ENCODE data around the gene RRP15. TPM values are rescaled to one million over a fixed set of nuclear protein-coding genes. Genes with fewer than 3 reads are reported as not detected.

The RRP15 gene
- total and polyA plus RNA-seq, 9 of the 15 experiments (the other 6 are each of a cell fraction or from before 2014, with no cell fraction given): 9.5 to 58.1 (median 29.3) TPM

- no peak for TF ChIP-seq CHD4 (IDR thresholded peaks at IDR 0.05; ENCODE audit: insufficient read depth, insufficient replicate concordance, low read depth, low read length, poor library complexity, severe bottlenecking)
- TF ChIP-seq, protein P1, sequence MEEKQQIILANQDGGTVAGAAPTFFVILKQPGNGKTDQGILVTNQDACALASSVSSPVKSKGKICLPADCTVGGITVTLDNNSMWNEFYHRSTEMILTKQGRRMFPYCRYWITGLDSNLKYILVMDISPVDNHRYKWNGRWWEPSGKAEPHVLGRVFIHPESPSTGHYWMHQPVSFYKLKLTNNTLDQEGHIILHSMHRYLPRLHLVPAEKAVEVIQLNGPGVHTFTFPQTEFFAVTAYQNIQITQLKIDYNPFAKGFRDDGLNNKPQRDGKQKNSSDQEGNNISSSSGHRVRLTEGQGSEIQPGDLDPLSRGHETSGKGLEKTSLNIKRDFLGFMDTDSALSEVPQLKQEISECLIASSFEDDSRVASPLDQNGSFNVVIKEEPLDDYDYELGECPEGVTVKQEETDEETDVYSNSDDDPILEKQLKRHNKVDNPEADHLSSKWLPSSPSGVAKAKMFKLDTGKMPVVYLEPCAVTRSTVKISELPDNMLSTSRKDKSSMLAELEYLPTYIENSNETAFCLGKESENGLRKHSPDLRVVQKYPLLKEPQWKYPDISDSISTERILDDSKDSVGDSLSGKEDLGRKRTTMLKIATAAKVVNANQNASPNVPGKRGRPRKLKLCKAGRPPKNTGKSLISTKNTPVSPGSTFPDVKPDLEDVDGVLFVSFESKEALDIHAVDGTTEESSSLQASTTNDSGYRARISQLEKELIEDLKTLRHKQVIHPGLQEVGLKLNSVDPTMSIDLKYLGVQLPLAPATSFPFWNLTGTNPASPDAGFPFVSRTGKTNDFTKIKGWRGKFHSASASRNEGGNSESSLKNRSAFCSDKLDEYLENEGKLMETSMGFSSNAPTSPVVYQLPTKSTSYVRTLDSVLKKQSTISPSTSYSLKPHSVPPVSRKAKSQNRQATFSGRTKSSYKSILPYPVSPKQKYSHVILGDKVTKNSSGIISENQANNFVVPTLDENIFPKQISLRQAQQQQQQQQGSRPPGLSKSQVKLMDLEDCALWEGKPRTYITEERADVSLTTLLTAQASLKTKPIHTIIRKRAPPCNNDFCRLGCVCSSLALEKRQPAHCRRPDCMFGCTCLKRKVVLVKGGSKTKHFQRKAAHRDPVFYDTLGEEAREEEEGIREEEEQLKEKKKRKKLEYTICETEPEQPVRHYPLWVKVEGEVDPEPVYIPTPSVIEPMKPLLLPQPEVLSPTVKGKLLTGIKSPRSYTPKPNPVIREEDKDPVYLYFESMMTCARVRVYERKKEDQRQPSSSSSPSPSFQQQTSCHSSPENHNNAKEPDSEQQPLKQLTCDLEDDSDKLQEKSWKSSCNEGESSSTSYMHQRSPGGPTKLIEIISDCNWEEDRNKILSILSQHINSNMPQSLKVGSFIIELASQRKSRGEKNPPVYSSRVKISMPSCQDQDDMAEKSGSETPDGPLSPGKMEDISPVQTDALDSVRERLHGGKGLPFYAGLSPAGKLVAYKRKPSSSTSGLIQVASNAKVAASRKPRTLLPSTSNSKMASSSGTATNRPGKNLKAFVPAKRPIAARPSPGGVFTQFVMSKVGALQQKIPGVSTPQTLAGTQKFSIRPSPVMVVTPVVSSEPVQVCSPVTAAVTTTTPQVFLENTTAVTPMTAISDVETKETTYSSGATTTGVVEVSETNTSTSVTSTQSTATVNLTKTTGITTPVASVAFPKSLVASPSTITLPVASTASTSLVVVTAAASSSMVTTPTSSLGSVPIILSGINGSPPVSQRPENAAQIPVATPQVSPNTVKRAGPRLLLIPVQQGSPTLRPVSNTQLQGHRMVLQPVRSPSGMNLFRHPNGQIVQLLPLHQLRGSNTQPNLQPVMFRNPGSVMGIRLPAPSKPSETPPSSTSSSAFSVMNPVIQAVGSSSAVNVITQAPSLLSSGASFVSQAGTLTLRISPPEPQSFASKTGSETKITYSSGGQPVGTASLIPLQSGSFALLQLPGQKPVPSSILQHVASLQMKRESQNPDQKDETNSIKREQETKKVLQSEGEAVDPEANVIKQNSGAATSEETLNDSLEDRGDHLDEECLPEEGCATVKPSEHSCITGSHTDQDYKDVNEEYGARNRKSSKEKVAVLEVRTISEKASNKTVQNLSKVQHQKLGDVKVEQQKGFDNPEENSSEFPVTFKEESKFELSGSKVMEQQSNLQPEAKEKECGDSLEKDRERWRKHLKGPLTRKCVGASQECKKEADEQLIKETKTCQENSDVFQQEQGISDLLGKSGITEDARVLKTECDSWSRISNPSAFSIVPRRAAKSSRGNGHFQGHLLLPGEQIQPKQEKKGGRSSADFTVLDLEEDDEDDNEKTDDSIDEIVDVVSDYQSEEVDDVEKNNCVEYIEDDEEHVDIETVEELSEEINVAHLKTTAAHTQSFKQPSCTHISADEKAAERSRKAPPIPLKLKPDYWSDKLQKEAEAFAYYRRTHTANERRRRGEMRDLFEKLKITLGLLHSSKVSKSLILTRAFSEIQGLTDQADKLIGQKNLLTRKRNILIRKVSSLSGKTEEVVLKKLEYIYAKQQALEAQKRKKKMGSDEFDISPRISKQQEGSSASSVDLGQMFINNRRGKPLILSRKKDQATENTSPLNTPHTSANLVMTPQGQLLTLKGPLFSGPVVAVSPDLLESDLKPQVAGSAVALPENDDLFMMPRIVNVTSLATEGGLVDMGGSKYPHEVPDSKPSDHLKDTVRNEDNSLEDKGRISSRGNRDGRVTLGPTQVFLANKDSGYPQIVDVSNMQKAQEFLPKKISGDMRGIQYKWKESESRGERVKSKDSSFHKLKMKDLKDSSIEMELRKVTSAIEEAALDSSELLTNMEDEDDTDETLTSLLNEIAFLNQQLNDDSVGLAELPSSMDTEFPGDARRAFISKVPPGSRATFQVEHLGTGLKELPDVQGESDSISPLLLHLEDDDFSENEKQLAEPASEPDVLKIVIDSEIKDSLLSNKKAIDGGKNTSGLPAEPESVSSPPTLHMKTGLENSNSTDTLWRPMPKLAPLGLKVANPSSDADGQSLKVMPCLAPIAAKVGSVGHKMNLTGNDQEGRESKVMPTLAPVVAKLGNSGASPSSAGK (IDR thresholded peaks at IDR 0.05): no peak
- no peak for TF ChIP-seq PKNOX1 (IDR thresholded peaks at IDR 0.05)
- TF ChIP-seq TCF3 (CRISPR knock-in tag; IDR thresholded peaks at IDR 0.05): no peak
- TF ChIP-seq ZBTB5 (IDR thresholded peaks at IDR 0.05): no peak
- no peak for TF ChIP-seq MCM7 (IDR thresholded peaks at IDR 0.05)
- no peak for TF ChIP-seq HNRNPH1 (optimal IDR thresholded peaks at IDR 0.05; ENCODE audit: low read depth, low read length)
- TF ChIP-seq, protein P2, sequence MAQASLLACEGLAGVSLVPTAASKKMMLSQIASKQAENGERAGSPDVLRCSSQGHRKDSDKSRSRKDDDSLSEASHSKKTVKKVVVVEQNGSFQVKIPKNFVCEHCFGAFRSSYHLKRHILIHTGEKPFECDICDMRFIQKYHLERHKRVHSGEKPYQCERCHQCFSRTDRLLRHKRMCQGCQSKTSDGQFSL (CRISPR knock-in tag; IDR thresholded peaks at IDR 0.05): no peak
- TF ChIP-seq, protein P2 (tag; IDR thresholded peaks at IDR 0.05): no peak
Measured at GRCh38 chr1:218368686-218369085, 83.6 kb downstream of the RRP15 start (continued).

Data from K562 (cell line).